ENCODE results near the gene MYO1H.

Gene MYO1H

DNA sequence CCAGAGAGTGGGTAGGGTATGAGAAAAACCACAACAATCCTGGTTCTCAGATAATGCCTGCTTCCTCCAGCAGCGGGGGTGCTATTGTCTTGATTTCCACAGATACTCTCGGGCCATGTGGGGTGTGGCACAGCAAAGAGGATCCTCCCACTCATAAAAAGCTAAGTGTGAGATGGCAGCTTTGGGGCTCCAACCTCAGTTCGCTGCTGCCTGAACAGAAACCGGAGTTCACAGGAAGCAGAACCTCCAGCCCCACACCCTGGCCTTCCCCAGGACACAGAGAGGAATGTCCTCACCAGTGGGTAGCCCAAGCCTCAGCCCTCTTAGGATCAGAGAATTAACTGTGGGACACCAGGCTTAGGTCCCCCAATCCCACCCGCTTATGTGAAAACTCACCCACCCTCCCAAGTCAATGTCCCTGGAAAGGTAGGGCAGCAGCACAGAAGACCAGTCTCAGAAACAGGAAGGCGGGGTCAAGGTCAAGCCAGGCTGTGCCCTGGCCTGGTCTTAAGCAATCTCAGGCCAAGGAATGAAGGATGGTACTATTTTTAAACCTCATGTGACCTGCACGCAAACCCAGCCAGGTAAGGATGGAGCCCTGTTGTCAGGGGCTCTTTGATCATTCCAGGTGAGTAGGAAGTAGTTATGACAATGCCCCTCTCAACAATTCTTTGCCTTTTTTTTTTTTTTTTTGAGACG, 120.4 kb downstream of the MYO1H start:
- TF ChIP-seq FOXM1 (IDR thresholded peaks at IDR 0.05; ENCODE audit: borderline replicate concordance, low read depth) (no peak), ZBTB7A (IDR thresholded peaks at IDR 0.05; ENCODE audit: low read depth) (no peak), TEAD4 (IDR thresholded peaks at IDR 0.05) (no peak), RAD21 (IDR thresholded peaks at IDR 0.05; ENCODE audit: low read depth) (no peak), EGR1 (IDR thresholded peaks at IDR 0.05) (no peak), TCF12 (IDR thresholded peaks at IDR 0.05; ENCODE audit: low read depth) (no peak)
- TF ChIP-seq, protein P1, sequence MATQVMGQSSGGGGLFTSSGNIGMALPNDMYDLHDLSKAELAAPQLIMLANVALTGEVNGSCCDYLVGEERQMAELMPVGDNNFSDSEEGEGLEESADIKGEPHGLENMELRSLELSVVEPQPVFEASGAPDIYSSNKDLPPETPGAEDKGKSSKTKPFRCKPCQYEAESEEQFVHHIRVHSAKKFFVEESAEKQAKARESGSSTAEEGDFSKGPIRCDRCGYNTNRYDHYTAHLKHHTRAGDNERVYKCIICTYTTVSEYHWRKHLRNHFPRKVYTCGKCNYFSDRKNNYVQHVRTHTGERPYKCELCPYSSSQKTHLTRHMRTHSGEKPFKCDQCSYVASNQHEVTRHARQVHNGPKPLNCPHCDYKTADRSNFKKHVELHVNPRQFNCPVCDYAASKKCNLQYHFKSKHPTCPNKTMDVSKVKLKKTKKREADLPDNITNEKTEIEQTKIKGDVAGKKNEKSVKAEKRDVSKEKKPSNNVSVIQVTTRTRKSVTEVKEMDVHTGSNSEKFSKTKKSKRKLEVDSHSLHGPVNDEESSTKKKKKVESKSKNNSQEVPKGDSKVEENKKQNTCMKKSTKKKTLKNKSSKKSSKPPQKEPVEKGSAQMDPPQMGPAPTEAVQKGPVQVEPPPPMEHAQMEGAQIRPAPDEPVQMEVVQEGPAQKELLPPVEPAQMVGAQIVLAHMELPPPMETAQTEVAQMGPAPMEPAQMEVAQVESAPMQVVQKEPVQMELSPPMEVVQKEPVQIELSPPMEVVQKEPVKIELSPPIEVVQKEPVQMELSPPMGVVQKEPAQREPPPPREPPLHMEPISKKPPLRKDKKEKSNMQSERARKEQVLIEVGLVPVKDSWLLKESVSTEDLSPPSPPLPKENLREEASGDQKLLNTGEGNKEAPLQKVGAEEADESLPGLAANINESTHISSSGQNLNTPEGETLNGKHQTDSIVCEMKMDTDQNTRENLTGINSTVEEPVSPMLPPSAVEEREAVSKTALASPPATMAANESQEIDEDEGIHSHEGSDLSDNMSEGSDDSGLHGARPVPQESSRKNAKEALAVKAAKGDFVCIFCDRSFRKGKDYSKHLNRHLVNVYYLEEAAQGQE (IDR thresholded peaks at IDR 0.05; ENCODE audit: low read depth) = no peak

DNA sequence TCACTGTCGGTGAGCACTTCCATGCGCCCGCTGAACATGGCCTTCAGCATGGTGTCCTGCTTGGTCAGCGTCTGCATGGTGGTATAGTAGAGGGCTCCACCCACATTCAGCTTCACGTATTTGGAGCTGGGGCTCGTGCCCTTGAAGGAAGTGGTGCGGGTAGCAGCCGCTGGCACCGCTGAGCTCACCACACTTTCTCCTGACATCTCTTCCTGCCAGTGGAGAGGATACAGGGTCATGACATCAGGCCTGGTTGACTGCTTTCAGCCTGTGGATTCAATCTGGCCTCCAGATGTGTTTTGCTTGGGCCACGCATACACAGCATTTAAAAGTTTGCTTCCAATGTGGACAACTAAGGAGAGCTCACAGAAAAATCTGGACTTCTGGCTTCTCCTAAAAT, 121.8 kb downstream of the MYO1H start:
- no peak for TF ChIP-seq ZBTB7A (IDR thresholded peaks at IDR 0.05; ENCODE audit: low read depth)
- TF ChIP-seq, protein P2, sequence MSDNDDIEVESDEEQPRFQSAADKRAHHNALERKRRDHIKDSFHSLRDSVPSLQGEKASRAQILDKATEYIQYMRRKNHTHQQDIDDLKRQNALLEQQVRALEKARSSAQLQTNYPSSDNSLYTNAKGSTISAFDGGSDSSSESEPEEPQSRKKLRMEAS (IDR thresholded peaks at IDR 0.05) = no peak
- TF ChIP-seq EP300 (IDR thresholded peaks at IDR 0.05; ENCODE audit: borderline replicate concordance) = no peak
- TF ChIP-seq TCF12 (IDR thresholded peaks at IDR 0.05; ENCODE audit: low read depth) = no peak
- no peak for TF ChIP-seq YY1 (IDR thresholded peaks at IDR 0.05; ENCODE audit: low read depth)
- no peak for TF ChIP-seq EGR1 (IDR thresholded peaks at IDR 0.05)
- no peak for TF ChIP-seq CREB1 (IDR thresholded peaks at IDR 0.05; ENCODE audit: low read depth)
- TF ChIP-seq RAD21 (IDR thresholded peaks at IDR 0.05; ENCODE audit: low read depth) = no peak
- no peak for TF ChIP-seq CEBPB (IDR thresholded peaks at IDR 0.05)
- TF ChIP-seq NFIC (IDR thresholded peaks at IDR 0.05) = no peak
- TF ChIP-seq TEAD4 (IDR thresholded peaks at IDR 0.05) = no peak
- TF ChIP-seq TAF1 (IDR thresholded peaks at IDR 0.05; ENCODE audit: low read depth) = no peak
- TF ChIP-seq, protein P1 (IDR thresholded peaks at IDR 0.05; ENCODE audit: low read depth) = no peak
- TF ChIP-seq, protein P3, sequence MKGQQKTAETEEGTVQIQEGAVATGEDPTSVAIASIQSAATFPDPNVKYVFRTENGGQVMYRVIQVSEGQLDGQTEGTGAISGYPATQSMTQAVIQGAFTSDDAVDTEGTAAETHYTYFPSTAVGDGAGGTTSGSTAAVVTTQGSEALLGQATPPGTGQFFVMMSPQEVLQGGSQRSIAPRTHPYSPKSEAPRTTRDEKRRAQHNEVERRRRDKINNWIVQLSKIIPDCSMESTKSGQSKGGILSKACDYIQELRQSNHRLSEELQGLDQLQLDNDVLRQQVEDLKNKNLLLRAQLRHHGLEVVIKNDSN (IDR thresholded peaks at IDR 0.05) = no peak
- no peak for TF ChIP-seq FOXM1 (IDR thresholded peaks at IDR 0.05; ENCODE audit: borderline replicate concordance, low read depth)

DNA sequence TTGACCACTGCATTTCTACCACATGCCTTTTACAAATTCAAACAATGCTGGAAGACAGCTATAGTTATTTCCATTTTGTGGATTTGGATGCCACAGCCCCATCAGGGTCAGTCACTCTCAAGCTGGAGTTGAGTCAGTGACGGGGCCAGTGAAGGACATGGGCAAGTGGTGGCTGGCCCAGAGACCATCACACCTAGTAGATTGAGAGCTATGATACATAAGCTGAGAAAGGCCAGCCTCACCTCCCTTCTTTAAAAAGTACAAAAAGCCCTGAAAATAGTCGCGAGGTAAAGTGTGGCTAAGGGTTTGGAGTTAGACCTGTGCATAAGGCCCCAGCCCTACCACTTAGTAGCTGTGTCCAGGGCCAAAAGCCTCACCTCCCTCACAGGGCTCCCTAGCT, 125.3 kb downstream of the MYO1H start:
- TF ChIP-seq ZBTB7A (IDR thresholded peaks at IDR 0.05; ENCODE audit: low read depth) (no peak), CREB1 (IDR thresholded peaks at IDR 0.05; ENCODE audit: low read depth) (no peak), NFIC (IDR thresholded peaks at IDR 0.05) (no peak), FOXM1 (IDR thresholded peaks at IDR 0.05; ENCODE audit: borderline replicate concordance, low read depth) (no peak), YY1 (IDR thresholded peaks at IDR 0.05; ENCODE audit: low read depth) (no peak), EGR1 (IDR thresholded peaks at IDR 0.05) (no peak), TEAD4 (IDR thresholded peaks at IDR 0.05) (no peak), CEBPB (IDR thresholded peaks at IDR 0.05) (no peak), TCF12 (IDR thresholded peaks at IDR 0.05; ENCODE audit: low read depth) (no peak)
- TF ChIP-seq, protein P3 (IDR thresholded peaks at IDR 0.05) = no peak
- TF ChIP-seq, protein P2 (IDR thresholded peaks at IDR 0.05) = no peak

DNA sequence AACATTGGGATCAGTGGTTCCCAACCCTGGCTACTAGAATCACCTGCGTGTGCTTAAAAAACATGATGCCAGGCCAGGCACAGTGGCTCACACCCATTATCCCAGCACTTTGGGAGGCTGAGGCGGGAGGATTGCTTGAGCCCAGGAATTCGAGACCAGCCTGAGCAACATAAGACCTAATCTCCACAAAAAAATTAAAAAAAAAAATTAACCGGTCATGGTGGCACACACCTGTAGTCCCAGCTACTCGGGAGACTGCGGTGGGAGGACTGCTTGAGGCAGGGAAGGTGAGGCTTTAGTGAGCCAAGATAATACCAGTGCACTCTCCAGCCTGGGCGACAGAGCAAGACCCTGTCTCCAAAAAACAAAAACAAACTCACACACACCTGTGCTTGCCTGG, 127.4 kb downstream of the MYO1H start:
- no peak for TF ChIP-seq NFIC (IDR thresholded peaks at IDR 0.05)
- TF ChIP-seq TEAD4 (IDR thresholded peaks at IDR 0.05) = no peak
- TF ChIP-seq RAD21 (IDR thresholded peaks at IDR 0.05; ENCODE audit: low read depth) = no peak
- TF ChIP-seq ZBTB7A (IDR thresholded peaks at IDR 0.05; ENCODE audit: low read depth) = no peak
- TF ChIP-seq, protein P2 (IDR thresholded peaks at IDR 0.05) = no peak
- TF ChIP-seq, protein P1 (IDR thresholded peaks at IDR 0.05; ENCODE audit: low read depth) = no peak
- no peak for TF ChIP-seq CEBPB (IDR thresholded peaks at IDR 0.05)
- no peak for TF ChIP-seq YY1 (IDR thresholded peaks at IDR 0.05; ENCODE audit: low read depth)
- TF ChIP-seq TCF12 (IDR thresholded peaks at IDR 0.05; ENCODE audit: low read depth) = no peak
- TF ChIP-seq EP300 (IDR thresholded peaks at IDR 0.05; ENCODE audit: borderline replicate concordance) = no peak
- no peak for TF ChIP-seq FOXM1 (IDR thresholded peaks at IDR 0.05; ENCODE audit: borderline replicate concordance, low read depth)
- no peak for TF ChIP-seq TAF1 (IDR thresholded peaks at IDR 0.05; ENCODE audit: low read depth)
- no peak for TF ChIP-seq CREB1 (IDR thresholded peaks at IDR 0.05; ENCODE audit: low read depth)
- TF ChIP-seq, protein P3 (IDR thresholded peaks at IDR 0.05) = no peak
- TF ChIP-seq EGR1 (IDR thresholded peaks at IDR 0.05) = no peak
